ENCODE measurements around the gene PYGO2.

DNA sequence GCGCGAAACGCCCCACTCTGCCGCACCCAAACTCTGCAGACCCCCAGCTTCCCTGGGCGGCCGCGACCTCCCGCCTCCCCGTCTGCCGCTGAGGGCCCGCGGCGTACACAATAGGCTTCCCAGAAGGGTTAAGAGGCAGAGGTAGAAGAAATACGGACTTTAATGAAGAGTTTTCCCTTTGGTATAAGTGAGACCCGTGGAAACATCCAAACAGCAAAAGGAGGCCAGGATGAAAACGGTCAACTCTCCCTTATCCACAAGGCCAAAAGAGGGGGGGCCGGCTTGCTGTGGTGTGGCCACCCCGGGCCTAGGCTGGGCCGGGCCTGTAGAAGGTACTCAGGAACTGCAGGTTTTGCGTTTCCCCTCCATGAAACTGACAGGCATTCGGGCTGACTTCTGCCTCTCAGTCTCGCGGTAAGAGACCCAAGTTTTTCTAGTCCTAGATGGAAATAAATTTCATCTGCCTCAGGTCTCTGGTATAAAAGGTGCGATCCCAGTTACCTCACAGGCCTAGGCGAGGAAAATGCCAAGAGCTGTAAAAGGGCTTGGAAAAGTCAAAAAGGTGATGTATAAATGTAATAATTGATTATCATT lies 671 bp upstream of the PYGO2 start:
- TF ChIP-seq, protein P1, sequence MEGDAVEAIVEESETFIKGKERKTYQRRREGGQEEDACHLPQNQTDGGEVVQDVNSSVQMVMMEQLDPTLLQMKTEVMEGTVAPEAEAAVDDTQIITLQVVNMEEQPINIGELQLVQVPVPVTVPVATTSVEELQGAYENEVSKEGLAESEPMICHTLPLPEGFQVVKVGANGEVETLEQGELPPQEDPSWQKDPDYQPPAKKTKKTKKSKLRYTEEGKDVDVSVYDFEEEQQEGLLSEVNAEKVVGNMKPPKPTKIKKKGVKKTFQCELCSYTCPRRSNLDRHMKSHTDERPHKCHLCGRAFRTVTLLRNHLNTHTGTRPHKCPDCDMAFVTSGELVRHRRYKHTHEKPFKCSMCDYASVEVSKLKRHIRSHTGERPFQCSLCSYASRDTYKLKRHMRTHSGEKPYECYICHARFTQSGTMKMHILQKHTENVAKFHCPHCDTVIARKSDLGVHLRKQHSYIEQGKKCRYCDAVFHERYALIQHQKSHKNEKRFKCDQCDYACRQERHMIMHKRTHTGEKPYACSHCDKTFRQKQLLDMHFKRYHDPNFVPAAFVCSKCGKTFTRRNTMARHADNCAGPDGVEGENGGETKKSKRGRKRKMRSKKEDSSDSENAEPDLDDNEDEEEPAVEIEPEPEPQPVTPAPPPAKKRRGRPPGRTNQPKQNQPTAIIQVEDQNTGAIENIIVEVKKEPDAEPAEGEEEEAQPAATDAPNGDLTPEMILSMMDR (IDR thresholded peaks at IDR 0.05; ENCODE audit: low read depth, low read length), result no peak
- no peak for TF ChIP-seq EZH2phosphoT487 (IDR thresholded peaks at IDR 0.05; ENCODE audit: low read depth)

All from OCI-LY3 (cell line).